Measurements from ENCODE around the gene BCL10.

The BCL10 gene

DNA sequence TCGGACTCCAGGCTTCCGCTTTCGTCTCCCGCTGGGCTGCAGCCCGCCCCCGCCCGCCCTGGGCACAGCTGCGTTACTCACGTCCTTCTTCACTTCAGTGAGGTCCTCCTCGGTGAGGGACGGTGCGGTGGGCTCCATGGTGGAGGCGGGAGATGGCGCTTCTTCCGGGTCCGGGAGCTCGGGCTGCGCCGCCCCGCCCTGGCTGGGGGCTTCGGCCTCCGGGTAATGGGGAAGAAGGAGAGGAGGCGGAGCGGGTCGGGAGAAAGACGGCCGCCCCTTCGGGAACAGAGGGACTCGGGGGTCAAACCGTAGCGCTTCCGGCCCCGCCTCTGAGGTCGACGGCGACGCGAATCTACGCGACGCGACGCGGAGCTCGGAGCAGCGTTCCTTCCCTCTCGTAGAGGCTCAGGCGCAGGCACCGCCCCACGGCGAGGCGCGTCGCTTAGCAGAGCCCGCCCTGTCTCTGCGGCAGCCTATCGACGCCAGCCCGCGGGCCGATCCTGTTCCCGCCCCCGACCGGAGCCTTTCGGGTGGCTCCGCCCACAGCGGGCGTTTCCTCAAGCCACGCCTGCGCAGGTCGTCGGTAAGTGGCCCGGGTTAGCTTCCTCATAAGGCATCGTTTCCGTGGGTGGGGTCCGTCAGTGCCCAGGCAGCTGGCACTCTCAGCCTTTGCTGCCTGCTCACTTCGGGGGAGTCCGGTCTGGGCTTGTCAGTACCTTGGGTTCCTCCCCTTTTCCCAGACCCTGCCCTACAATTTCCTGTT, at the start of gene BCL10:
TSS of gene BCL10 (minus strand) at position 418 of the 763 bp plus-strand sequence. CDS start at position 138, 280 bp downstream.
- peak; percentile 96 to 98 for ATAC-seq

DNA sequence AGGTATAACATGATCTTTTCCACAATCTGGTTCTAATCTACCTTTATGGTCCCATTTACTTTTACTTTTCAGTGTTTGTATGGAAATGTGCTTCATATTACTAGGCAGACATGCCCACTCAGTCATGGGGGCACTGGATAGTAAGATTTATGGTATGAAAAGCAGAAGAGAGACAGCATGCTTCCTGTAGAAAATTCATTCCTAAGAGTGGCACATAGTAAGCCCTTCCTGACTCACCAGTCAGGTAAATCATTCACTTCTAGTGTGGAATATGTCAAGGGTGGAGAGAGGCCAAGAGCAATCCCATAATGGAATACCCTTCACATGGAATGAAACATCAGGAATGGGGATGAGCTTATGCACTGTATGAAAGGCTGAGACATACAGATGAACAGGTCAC, 49.5 kb upstream of the BCL10 start:
- ATAC-seq: no peak

DNA sequence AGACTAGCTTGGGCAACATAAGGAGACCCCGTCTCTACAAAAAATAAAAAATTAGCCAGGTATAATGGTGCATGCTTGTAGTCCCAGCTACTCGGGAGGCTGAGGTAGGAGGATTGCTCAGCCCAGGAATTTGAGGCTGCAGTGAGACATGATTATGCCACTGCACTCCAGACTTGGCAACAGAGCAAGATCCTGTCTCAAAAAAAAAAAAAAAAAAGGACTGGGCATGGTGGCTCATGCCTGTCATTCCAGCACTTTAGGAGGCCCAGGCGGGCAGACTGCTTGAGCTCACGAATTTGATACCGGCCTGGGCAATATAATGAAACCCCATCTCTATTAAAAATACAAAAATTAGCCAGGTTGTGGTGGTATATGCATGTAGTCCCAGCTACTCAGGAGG, 47.3 kb upstream of the BCL10 start:
- ATAC-seq: no peak

DNA sequence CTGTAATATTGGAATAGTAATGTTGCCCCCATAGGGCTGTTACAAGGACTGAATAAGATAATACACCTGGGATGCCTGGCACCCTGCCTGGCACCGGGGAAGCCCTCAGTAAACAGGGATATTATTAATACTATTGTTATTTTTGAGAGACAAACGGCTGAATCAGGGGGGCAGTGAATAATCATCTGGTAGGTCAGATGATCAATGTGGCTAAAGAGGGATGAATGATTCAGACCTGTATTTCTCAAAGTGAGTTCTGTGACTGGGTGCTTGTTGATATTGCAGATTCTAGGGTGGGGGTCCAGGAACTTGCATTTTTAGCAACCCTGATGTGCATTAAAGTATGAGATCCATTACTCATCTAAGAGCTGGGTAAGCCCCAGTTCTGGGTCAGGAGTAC, 46.2 kb upstream of the BCL10 start:
- no peak for ATAC-seq

DNA sequence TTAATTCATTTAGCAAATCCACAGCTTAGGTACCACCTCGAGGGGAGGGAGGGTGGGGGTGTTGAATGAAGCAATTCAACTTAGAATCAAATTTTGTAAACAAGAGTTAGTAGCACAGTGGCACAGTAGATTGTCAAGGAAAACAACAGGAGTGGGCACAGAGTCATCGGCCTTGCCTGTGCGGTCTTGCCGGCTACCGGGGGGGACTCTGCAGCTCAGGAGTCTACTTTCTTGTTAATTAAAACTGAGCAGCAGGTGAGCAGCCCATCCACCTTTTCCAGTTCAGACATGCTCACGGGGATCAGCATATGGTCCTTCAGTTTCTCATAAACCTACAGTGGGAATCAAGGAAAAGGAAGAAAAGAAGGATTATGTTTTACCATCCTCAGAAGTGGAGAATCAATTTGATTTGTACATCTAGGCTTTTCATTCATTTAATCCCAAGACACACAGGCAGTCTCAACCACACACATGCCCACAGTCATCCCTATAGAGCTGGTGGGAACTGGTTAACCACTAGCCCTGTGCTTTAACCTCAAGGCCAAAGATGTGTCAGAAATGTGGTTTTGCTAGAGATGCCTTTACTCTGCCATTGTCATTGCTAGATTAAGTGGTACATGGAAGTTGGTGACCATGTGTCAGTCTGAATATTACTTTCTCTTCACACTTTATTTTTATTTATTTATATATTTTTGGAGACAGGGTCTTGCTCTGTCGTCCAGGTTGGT, 45.0 kb upstream of the BCL10 start:
- peak; percentile 64 to 70 for ATAC-seq

DNA sequence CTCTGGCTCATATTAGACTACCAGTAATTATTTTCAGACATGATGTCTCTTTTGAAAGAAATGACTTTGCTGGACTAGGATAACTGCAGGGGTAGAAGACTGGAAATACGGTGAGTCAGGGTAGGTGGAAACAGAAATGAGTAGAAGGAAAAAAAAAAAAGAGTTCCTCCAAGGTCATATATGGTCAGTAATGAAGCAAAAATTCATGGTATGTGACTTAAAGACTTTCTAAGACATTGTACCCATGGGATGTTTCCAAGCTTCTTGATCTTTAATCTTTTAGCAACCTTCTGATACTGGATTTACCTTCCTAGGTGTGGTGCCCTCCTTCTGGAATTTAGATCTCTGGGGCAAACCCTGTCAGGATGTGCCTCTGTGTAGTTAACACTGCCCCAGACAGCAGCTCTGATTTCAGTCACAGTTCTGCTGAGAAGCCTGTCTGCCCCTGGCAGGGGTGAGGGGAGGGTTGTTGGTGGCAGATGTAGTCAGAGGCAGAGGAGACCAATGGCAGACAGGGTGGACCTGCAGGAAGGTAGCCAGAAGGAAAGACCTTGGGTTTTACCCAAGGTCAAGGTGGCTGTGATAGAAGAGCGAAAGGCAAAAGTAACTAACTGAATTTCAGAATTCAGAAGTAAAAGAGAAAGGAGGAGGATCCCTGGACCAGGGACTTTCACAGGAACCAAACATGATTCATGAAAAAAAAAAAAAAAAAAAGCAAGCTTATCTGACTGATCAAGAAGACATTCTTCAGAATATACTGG, 44.1 kb upstream of the BCL10 start:
- no peak for ATAC-seq

DNA sequence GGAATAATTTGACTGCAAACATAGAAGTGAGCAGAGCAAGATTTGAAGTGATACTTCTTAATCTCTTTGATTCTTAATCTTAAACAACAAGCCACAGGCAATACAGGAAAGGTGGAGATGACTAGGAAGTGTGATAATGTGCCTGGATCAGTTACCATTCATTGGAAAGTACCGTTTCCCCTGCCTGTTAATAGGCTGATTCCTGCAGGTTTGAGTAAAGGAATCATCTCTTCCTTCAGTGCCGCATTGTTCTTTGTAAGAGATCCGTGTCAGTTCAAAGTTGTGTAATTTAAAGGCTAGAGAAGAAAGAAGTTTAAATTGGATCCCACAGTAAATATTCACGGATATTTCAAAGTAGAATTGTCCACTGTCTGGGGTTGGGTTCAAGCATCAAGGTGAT, 43.5 kb upstream of the BCL10 start:
- ATAC-seq: no peak

DNA sequence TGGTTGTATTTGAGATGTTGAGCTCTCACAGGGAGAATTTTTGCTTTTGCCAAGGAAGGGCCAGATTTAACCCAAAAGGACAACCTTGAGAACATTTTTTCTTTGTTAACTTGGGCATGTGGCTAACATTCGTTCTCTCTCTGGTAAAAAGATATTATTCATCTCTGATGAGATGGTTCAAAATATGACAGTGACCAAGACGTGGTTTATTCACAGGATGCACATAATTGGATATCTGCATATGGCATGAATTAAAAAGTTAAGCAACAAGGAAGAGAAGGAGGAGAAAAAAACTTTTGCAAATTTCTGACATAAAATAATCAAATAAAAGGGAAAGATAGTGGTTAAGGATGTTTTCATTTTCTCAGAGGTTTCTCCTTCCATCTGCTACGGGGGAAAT, 43.1 kb upstream of the BCL10 start:
- ATAC-seq: no peak

DNA sequence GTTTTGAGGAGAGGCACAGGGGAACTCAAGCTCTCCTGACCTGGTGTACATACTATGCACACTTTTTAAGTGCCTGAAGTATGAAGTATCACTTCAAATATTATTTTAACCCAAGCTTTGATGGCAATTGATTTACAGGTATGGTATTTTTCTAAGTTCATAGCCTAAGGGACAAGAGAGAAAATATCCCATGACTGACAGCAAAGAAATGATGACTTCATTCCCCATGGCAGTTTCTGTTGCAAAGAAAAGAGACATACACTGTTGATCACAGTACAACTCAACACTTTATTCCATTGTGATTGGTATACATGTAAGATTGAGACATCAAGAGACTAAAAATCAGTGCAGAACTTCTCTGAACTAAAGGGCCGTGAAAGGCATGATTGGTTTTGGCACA, 41.8 kb upstream of the BCL10 start:
- ATAC-seq: no peak

DNA sequence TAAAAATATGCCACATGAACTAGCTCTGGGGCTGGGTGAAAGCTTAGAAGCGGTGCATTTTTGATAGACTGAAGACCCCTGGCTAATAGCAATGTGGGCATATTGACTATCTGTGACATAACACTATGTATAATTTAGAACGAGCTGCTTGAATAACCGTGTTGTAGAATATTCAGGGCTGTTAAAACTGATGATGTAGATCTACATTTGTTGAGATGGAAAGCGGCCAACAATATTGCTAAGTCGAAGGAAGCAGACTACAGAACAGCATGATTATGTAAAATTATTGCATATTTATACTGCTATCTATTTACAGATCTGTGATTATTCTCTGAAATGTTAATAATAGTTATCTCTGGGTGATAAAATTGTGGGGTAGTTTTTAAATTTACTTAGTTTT, 41.1 kb upstream of the BCL10 start:
- no peak for ATAC-seq

DNA sequence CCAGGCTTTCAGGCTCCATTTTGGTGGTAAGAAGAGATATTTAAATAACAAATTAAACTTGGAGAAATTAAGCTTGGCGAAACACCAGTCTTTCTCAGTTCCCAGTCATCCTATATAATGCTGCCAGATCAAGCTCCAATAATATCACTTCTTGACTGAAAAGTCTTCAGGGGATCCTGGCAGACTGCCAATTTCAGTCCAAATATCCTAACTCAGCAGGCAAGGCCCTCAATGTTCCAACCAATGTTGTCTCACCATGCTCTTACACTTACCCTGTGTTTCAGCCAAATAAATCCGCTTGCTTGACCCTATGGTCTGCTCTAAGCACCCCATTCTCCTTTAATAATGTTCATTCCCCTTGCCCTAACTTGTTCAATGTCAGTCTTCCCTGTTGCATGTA, 39.9 kb upstream of the BCL10 start:
- ATAC-seq: no peak

DNA sequence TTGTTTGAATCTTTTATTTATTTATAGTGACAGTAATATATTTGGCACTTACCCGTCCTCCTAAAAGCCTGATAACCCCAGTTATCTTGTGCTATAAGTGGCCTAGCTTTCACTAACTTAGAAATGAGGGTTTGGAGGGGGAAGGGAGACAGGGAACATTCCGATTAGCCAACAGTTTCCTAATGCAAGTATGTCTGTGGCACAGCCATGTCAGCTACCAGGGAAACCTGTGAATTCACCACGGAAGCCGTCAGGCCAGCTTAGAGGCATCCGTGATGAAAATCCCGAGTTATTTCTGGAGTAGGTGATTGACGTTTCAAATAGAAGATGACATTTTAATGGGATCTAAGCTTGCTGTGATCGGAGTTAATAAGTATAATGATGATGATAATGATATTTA, 39.4 kb upstream of the BCL10 start:
- ATAC-seq: no peak

DNA sequence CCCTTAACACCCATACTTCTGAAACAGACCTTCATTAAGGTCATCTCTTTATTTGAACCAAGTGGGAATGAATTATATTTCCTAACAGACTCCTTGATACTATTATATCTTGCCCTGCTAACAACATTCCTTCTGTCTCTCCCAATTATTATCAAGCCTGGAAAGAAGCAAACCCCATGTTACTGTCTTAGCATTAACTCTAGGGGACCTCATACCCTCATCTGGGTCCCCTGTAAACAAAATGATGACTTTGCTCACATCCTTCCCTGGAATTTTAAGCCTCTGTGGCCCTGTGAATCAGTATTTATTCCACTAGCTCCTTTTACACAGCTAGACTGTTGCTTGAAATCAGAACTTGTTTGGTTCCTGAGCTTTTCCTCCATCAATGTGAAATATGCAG, 38.3 kb upstream of the BCL10 start:
- no peak for ATAC-seq

DNA sequence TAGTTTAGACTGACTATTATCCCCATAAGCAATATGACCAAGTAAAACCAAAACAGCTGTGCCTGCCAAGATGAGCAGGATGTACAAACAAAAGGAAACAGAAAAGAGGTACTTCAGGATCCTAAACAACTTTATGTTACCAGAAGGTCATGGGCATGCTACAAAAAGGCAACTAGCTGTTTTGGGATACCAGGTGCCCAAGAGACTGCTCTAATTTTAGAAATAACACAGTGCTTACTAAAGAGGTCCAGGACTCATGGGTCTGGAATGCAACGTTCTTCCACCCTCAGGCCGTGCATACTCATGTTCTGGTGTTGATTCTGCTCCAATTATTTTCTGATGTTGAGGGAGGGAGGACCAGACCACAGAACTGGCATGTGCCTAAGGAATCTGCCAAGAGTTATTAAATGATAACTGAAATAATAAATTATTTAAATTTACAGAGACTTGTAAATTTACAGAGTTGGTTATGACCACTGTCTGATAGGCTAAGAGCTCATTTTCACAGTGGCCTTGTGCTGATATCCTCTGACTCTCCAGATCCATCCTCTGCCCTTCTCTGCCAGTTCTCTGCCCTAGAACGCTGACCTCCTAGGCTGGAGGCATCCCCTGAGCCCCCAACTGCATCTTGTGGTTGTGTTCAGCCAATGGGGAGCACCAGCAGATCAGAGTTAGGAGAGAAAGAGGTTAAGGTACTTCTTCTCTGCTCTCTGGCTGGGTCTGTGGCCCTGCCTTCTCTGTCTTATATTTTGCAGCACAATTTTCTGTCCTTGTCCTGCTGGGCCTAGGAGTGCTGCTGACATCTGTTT, 37.7 kb upstream of the BCL10 start:
- no peak for ATAC-seq

DNA sequence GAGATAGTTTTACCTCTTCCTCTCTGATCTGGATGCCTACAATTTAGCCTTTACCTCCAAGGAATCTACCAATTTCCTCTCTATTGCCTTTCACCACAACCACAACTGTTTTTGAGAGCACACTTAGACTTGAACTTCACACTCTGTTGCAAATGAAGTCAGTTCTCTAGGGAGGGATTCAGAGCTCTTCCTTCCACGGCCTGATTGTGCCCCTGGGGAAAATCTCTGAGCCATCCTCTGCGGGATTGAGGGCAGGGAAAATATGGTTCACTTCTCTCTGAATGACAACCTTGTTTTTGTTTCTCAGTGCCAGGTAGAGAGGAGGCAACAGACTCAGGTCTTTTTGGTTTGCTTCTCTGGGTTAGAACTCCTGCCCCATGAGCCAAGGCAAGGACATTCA, 35.4 kb upstream of the BCL10 start:
- ATAC-seq: no peak

DNA sequence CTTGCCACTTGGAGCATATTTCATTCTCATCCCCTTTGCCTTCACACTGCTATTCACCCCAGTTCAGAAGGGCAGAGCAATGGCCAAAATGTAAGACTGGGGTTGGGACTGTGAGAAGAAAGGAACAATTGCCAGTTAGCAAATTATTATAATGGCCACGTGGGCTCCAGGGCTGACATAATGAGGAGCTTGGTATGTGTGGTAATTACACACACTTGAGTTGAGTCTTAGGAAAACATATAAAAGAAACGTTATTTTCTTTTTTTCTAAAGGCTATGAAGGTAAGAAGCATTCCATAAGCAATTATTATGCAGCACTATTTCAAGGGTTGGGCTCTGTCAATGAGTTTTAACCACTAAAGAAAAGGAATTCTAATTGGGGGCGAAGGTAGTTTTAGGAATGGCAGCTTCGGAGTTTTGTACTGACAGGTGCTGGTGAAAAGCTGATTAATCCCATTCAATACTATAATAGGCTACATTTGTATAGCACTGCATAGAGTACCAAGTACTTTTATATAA, 32.5 kb upstream of the BCL10 start:
- ATAC-seq: peak in 1 of 2 donors; percentile 21

DNA sequence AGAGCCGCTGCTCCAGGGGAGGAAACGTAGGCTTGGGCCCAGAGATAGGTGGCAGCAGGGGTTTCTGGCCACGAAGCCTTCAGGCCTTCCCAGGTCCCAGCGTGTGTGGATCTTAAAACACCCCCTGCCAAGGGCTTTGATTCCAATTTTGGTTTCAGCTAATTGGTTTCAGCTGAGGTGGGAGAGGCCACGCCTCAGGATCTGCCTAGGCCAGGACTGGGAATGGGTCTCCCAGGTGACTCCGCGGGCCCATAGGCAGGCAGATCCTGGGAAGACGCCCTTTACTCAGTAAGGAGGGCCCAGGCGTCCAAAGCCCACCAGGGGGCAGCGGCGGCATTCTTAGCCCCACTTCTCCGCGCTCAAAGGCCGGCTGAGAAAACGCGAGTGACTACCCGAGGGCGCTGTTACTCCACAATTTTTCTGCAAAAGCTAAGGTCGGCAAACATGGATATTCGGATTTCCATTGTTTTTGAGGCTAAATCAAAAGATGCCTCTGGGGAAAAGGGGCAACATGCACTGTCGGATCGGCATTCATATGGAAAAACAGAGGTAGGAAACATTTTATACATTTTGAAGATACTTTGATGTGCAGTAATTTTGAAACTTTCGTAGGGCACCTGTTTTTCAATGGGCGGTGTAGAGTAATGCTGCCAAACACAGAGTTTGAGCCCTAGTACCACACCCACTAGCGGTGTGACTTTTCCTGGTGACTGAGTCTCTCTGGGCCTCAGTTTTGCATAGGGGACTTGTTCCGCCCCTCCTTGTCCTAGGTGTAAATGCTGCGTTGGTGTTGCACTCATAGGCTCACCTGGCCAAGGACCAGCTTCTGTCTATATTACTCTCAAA, 31.8 kb upstream of the BCL10 start:
- peak; percentile 72 to 78 for ATAC-seq

DNA sequence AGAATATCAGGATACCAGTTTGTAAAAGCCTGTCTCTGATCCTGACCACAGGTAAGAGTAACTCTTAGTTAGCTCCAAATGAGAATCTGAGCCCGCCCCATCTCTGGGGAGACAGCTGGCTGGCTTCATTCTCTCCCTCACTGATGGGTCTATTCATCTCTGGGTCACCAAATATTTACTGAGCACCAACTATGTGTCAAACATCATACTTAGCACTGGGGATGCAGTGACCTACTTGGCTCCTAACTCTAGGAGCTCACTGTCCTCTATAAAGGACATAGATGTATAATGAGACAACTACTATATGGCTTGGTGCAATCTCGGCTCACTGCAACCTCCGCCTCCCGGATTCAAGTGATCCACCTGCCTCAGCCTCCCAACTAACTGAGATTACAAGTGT, 29.8 kb upstream of the BCL10 start:
- ATAC-seq: no peak

DNA sequence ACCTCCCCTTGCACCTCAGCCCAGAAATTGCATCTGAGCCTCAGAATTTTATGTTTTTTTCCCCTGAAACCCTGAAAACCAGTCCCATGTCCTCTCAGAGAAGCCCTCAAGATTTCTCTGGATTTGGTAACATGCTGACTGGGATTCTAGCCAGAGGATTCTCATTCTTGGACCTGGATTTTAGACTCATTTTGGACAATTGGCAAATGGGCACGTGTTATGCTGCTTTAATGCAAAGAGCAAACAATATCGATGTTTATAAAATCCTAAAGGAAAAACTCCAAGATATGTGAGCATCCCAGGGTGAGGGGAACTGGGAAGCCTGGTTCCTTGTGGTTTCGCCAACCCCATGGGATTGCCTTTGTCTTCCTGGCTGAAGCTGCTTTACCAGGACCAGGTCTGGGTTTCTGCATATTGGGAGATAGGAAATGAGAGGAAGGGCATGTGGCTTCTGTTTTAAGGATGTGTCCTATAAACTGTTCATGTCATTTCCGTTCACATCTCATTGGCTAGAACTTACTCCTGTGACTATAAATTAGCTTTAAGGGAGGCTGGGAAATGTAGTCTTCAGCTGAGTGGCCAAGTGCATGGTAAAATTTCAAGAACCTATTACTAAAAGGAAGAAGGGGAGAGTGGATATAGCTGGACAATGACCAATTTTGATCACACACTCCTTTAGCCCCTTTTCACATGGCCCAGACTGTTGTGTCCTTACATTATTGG, 27.2 kb upstream of the BCL10 start:
- no peak for ATAC-seq

DNA sequence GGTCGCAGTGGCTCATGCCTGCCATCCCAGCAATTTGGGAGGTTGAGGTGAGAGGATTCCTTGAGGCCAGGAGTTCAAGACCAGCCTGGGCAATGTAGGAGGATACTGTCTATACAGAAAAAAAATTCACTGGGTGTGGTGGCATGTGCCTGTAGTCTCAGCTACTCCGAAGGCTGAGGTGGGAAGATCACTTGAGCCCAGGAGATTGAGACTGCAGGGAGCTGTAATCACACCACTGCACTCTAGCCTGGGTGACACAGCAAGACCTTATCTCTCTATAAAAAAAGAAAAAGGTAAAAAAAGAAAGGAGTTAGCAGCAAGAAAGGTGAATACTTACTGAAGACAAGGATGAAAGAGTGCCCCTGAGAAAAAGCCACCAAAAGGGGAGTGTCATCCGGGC, 23.7 kb upstream of the BCL10 start:
- no peak for ATAC-seq

Measured in activated CD4-positive, CD25-positive, alpha-beta regulatory T cell treated with anti-CD3 and anti-CD28 coated beads, Interleukin-2, amount 50 U/mL, for 24 hours (primary cell).